HG03196 (cell line): ENCODE data around the gene KLHL25.

Source experiments
- ATAC-seq: cut with Tn5 transposase; IDR thresholded peaks from one replicate; pipeline ENCODE4 v1.9.1; 2021; ENCODE audit not compliant: unreplicated experiment

The KLHL25 gene

DNA sequence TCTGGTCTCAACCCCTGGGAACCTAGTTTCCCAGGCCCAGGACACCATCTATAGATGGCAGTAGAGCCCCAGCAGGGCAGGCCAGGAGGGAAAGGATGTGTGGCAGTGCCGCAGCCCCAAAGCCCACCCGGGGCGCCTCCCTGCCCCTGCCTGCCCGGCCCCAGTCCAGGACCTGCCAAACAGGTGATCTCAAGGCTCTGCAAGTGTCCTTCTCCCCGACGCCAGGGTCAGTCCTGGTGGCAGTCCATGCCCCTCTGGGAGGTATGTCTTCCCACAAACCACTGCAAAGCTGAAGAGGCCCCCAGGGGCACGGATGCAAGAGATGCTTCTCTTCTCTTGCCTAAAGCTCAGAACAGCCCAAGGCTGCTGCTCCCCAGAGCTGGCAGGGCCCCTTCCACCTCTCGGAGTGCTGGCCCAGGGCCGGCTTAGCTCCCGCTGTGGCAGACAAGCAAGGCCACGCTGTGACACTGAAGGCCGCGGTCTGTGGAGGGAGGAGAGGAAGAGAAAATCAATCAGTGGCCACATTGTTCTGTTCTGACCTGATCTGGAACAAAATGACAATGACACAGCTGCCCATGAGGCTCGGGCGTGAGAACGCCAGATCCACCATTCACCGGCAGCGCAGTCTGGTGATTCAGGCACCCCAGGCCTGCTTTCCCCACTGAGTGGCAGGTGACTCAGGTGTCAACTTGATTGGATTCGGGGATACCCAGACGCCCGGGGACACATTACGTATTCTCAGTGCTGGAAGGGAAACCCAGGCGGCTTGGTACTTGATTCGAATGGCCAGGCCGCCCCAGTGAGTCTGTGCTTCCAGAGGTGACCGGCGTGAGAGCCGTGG, 34.0 kb downstream of the KLHL25 start:
- ATAC-seq = no peak

DNA sequence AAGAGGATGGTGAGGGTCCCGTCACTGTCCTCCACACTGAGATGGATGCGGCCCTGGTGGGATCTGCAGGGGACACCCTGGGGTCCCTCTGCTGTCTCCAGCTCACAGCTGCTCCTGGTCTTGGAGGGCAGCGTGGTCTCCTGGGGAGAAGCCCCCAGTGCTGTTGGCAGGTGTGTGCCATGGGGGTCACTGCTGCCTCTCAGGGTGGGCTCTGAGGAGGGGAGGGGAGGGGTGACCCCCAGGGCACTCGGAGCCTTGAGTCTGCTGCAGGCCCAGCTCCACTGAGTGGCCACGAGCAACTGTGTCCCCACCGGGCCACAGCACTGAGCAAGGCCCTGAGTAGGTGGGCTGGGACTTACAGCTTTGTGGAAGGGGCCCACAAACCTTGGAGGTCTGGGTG, 34.7 kb downstream of the KLHL25 start:
- ATAC-seq = no peak

DNA sequence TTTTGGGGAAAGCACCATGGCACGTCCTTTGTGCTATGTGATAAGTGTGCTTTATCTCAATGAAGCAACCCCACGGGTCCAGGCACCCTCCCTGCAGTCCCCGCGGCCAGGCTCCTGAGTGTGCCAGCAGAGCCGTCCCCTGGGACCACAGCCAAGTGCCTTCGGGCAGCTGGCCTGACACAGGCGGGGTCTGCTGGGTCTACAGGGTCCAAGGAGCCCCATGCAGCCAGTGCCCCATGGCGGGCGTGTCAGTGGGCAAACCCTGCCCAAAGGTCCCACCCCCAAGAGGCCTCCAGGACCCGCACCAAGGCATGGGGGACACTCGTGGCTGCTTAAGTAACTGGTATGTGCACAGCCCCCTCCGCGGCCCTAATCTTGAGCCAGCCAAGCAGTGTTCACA, 35.3 kb downstream of the KLHL25 start:
- no peak for ATAC-seq

DNA sequence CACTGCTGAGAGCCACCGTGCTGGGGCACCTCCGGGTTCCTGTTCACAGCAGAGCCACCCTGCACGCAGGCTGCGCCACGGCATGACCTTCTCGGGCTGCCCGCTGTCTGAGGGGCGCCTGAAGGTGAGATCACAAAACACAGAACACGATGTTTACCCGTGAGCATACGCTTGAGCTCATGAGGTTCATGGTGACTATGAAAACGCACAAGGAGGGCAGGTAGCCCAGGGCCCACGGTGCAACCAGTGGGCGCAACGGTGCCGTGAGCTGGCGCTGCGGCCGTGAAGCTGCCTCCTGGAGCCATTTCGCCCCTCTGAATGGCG, 36.1 kb downstream of the KLHL25 start:
- ATAC-seq = no peak

DNA sequence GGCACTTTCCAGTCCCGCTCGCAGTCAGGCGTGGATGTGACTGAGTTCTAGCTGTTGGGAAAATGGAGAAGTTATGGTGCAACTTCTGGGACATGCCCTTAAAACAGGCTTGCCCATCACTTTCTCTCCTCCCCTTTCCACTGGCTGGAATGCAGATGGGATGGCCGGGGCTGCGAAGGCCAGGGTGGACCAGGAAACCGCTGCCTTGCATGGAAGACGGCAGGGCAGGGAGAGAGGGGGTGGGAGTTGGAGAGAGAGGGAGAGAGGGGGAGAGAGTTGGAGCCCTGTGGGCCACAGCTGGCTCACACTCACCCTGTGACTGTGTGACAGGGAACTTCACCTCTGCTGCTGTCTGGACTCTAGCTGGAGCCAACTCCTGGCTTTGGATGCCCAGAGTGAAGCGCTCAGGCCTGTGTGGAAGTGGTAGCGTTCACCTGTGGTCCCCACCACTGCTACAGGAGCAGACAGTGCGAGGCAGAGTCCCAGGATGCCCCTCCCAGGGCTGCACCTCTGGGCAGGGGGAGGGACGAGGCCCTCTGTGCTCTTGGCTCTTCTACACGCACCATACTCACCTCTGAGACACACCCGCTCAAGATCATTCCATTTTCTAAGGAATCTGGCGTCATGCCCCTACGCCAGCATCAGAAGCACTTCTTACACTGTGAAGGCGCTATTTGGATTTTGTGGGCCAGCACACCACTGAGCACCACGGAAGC, 36.6 kb downstream of the KLHL25 start:
- no peak for ATAC-seq

DNA sequence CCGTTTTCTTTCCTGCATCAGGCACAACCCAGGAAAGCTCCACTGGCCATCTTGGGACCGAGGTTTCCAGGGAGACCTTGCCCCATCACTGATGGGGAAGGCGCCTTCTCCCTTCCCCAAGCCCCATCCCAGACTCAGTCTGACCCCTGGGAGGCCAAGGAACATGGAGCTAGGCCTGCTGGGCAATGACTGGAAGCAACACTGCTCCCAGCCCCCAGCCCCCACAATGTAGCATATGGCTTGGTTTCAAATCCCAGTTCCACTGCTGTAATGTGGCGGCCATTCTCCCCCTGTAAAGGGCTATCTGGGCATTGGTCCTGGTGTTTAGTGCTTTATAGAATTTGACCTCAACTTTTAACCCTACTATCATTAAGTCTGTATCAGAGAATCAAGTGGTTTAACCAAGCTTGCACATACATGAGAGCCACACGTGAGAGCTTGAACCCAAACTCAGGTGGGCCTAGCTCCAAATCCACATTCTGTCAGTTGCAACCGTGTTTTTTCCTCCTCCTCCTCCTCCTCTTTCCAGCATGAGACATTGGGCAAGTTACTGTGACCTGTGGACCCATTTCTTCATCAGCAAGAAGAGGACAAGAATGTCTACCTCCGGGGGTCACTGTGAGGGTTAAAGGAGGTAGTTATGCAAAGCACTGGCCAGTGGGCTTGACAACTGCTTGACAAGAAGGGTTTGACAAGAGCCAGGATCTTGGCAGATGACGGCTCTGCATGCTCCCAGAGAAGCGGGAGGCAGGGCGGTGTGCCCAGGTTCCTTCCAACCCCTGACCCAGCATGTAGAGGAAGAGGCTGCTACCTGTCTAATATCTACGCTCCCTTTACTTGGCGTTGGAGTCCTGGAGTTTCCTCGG, 37.4 kb downstream of the KLHL25 start:
- no peak for ATAC-seq

DNA sequence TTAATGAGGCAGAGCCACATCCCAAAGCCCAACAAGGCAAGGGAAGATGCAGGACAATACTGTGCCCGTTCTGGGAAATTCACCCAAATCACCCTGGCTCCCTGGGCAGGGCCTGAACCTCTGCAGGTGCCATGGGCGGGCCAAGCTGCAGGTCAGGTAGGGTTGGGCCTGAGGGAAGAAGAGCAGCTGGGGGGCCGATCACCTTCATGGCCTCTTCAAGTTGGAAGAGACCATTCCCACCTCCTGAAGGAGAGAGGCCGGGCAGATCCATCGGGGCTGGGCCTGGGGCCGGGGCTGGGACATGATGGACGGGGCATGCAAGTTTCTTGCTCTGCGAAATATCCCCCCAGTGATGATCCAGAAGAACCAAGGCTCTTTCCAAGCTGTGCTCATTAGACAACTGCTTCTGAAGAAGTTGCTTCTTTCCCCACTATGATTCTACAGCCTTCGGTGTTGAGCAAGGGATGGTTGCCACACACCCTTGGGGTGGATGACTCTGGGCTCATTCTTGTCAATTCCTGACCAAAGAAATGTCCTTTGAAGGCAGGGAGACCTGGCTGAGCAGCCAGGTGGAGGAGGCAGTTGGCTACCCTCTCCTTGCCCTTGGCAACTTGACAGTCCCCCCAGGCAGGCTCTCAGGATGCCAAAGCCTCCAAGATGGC, 38.2 kb downstream of the KLHL25 start:
- ATAC-seq = no peak

DNA sequence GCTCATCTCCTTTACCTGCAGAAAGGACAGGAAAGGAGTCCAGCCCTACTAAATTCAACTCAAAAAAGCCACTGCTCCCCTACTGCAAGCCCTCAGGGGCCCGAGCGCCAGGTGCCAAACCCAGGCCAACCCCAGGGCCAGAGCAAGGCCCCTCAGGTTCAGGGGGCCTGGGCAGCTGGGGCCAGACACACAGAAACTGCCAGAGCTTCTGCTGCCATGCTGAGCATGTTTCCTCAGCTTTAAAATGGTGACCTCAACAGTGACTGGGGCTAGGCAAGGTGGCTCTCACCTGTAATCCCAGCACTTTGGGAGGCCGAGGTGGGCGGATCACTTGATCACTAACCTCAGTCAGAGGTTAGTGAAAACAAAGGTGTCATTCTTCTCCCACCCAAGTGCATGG, 38.8 kb downstream of the KLHL25 start:
- no peak for ATAC-seq

DNA sequence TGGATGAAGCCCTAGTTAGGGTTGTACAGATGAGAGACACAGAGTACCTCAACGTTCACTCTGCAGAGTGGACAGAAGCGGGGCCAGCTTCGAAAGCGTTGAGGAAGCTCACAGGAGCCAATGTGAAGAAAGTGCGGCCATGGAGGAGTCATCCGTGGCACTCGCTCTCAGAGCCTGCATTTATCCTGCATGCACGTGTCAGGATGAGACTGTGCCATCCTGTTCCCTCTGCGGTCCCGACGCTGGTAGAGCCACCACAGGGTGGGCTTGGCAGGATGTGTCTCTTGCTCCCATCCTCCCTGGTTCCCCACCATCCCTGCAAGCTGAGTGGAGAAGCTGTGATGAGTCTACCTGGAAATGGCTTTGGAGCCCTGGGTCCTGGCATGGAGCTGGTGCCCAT, 39.3 kb downstream of the KLHL25 start:
- no peak for ATAC-seq

DNA sequence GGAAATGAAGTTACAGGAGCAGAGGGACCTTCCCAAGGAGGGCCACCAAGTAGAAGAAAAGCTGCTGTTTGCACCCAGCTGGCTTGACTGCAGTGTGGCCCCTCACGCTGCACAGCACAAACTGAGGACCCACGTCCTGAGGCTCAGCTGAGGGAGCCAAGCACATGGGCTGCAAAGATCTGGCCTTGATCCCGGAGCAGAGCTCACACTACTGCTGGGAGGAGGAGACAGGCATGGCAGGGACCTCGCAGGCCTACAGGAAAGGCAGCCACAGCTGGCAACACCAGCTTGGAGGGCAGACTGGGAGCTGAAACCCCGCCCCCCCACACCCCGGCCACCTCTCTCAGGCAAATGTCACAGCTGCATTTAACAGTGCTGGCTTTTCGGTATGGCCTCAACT, 39.7 kb downstream of the KLHL25 start:
- no peak for ATAC-seq

DNA sequence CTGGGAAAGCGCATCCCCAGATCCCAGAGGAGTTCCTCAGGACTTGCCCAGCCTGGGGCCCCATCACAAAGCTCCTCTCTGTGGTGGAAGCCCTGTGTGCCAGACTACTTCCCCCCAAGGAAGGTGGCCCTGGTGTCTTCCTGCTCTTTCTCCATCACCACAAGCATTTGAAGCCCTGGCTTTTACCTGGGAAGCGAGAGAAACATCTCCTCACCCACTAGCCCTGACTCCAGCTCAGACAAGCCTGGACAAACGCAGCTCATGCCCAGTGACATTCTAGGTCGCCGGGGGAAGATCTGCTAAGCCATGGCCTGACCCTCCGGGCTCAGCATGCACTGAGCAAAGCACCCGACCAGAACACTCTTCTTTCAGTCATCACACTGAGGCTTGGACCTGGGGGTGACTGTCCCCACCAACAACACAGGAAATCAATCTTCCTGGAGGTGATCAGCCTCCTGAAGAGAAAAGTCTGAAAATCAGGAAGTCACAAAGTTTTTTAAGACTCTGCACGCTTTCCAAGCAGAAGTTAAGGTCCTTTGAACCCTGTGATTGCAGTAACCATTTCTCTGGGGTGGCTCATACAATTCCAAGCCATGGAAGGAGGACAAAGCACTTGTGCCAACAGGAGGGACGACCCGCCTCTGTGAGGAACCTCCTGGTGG, 40.8 kb downstream of the KLHL25 start:
- ATAC-seq = no peak

DNA sequence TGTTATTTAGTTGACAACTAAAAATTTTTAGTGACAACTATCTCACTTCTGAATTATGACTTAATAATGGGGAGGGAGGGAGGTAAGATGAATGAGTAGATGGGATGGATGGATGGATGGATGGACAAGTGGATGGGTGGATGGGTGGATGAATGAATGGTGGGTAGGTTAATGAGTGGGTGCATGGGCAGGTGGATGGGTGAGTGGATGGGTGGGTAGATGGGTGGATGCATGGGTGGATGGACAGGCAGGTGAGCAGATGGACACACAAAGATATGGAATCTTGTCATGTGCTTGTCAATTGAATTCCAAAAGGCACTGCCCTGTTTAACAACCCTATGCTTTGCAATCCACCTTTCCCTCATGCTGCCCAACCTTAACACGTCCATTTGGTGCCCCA, 41.5 kb downstream of the KLHL25 start:
- ATAC-seq = no peak

DNA sequence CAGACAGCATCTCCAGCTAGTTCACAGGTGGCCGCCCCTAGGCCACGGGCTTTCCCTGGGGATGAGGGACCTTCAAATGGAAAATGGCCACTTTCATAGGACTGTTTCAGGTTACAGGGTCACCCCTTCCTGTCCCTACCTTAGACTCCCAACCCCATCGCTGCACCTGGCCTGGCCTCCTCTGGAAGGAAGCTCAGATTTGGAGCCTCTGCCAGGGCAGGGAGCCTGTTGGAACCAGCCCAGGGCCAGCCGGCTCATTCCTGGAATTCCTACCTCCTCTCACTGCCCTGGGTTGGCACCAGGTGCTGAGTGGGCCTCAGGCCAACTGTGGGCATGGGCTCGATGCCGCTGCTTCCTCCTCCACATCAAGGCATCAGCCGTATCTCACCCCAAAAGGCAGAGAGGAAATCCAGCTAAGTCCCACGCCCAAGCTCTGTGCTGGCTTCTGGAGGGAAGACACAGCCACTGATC, 42.2 kb downstream of the KLHL25 start:
- ATAC-seq = no peak

DNA sequence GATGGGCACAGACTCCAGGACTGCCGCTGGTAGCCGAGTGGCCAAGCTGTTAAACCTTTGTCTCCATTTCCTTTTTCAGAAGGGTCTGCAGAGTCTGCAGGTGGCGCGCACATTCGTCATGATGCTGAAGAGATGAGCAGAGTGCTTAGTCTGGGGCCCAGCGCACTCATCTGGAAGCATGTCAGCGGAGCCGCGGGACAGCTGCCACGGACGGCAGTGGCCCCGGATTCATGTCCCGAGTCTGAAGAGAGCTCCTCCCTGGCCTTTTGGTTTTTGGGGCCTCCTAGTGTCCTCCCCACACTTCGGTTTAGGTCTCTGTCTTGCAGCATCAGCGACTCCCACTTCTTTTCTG, 42.6 kb downstream of the KLHL25 start:
- no peak for ATAC-seq

DNA sequence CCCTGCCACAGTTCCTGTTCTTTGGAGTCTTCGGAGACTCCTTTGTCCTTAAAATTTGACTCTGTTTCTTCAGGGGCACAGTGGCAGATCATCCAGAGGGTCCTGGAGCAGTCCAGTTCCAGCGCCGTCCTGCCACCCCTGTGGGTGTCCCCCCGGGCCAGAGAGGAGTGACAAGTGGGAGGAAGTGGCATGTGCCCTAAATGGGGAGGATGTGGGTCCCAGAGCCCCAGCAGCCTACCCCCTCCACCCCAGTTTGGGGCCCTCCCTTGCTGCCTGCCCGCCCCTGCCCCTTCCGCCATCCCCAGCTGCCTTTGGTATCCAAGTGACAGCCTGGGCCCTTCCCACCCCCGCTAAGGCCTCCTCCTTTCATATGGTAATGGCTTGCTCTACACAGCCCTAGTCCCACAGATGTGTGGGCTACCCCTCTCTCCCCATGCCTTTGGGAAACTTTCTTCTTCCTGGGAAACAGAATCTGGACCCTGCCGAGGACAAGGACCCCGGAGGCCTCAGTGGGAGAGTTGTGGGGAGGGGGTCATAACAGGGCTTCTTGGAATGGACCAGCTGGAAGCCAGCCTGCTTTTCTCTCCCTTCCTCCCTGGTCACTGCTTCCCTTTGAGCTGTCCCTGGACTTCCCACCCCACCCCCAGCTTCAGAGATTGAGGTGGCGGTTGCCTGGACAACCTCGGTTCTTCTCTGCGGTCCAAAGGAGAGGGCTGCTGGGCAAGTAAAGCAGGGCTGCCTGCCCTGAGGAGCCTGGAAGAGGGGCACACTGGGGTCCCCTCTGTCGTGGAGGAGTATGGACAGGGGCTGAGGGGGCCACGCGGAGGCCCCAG, 43.2 kb downstream of the KLHL25 start:
- ATAC-seq = no peak

DNA sequence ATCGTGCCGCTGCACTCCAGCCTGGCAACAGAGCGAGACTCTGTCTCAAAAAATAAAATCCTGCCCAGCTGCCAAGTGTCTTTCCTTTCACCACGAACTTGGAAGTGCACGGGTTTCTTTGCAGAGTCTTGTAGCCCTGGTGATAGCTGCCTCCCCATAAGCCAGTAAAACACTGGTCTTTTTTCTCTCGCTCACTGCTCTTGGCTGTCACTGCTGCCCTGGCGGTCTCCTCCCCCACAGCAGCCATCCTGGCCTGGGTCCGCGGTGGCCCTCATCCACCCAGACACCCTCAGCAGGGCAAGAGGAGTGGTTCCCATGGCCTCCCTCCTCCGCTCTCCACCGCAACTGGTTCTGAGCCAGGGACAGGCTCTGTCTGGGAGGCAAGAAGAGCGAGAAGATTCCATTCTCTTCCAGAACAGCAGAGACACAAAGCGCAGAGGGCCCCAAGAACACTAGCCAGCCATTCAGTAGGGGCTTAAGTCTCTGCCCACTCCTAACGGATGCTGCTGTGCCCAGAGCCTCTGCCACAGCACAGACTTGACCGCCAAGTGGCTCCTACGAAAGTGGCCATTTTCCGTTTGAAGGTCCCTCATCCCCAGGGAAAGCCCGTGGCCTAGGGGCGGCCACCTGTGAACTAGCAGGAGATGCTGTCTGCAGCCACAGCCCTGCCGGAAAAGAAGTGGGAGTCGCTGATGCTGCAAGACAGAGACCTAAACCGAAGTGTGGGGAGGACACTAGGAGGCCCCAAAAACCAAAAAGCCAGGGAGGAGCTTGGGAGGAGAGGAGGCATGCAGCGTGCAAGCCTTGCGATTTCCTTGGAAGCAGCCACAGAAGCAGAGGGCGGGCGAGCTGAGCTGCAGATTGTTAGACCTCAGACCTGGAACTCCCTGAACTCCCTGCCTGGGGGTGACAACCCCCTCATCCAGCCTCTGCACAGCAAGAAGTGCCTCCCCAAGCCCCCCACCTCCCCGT, 44.1 kb downstream of the KLHL25 start:
- no peak for ATAC-seq

DNA sequence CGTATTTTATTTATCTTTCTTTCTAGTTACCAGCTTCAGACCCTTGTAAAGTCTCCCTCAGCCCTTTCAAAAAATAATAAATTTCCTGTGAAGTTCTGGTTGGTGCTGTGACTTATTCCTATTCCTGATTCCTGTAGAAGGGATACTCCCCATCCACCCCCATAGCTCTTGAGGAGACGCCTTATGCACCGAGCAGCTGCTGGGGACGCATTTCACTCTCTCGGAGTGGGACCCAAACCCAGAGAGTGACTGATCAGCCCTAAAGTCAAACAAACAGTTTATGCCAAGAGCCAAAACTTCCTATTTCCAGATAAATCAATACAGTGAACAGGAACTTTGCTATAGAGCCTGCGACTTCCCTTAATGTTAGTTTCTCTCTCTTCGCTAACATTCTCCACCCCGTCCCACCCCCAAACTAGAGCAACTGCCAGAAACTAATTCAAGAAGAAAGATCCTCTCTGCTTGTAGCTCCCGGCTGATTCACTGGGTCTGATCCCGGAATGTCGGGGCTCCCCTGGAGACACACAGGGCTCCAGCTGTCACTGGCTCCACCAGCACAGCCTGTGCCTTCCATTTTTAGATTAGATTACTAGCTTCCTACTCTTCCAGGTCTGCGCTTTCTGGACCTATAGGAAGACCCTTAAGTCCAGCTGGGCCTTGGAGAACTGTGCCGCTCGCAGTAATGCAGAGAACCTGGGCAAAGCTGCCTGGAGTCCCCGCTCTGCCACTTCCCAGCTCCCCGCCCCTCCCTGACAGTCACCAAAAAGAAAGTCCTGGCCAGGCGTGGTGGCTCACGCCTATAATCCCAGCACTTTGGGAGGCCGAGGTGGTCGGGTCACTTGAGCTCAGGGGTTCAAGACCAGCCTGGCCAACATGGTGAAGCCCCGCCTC, 45.2 kb downstream of the KLHL25 start:
- ATAC-seq = no peak

DNA sequence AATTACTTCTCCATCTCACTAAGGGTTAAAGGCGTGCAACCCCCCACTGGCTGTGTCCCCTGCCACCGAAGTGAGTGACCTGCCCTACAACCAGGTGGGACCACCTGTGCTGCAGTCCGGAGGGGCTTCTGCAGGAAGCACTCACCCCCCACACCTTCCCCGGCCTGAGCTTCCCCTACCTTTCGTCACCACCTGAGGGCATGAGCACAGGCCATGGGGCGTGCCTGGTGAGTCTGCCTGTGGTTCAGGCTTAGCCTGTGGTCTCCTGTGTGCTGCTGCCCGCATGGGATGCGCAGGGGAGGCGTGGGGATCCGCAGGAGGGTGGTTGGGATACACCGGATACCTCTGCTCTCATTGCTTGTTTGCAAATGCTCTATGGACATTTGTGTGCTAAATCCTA, 46.0 kb downstream of the KLHL25 start:
- no peak for ATAC-seq
